HepG2 (cell line): ENCODE results near the gene PGM5.

ENCODE experiments used
- CAMTA2 ChIP-seq: sonication (generic); formaldehyde crosslinking; IDR thresholded peaks from 2 replicates; pipeline ENCODE4 v1.4.0; 2020; ENCODE audit warnings: mild to moderate bottlenecking, missing genetic modification reagents, borderline replicate concordance
- CBFB ChIP-seq: sonication (generic); formaldehyde crosslinking; IDR thresholded peaks from 2 replicates; pipeline ENCODE4 v1.4.0; 2020; ENCODE audit warnings: missing genetic modification reagents
- CTCF ChIP-seq: sonication (generic); formaldehyde crosslinking; IDR thresholded peaks from 2 replicates; pipeline ENCODE4 v1.5.0; 2020; ENCODE audit warnings: mild to moderate bottlenecking, missing genetic modification reagents, moderate library complexity
- EP300 ChIP-seq, 3 experiments: sonication (generic) in 1 of 3; formaldehyde crosslinking in 1 of 3; IDR thresholded peaks; 2 replicates each; pipeline versions ENCODE4 v1.5.1 to v1.6.1; 2011 to 2020; ENCODE audit warnings: low read depth in 2 of 3, low read length in 2 of 3, borderline replicate concordance in 1 of 3, improper control_type of control experiment in 1 of 3, mild to moderate bottlenecking in 1 of 3, missing genetic modification reagents in 1 of 3, moderate library complexity in 1 of 3
- REST ChIP-seq, 2 experiments: IDR thresholded peaks; 2 replicates each; pipeline ENCODE4 v1.6.1; 2011 to 2012; ENCODE audit warnings: low read length in 2 of 2, borderline replicate concordance in 1 of 2, low read depth in 1 of 2, mild to moderate bottlenecking in 1 of 2, moderate library complexity in 1 of 2
- SMAD1 ChIP-seq: sonication (generic); formaldehyde crosslinking; IDR thresholded peaks from 2 replicates; pipeline ENCODE4 v1.4.0; 2020; ENCODE audit warnings: missing genetic modification reagents, low read depth, mild to moderate bottlenecking, borderline replicate concordance
- TAF1 ChIP-seq: sonication (generic); formaldehyde crosslinking; IDR thresholded peaks from 2 replicates; pipeline ENCODE4 v1.4.0; 2020; ENCODE audit warnings: missing genetic modification reagents
- UBTF ChIP-seq: sonication (generic); formaldehyde crosslinking; IDR thresholded peaks from 2 replicates; pipeline ENCODE4 v1.4.0; 2020; ENCODE audit warnings: mild to moderate bottlenecking, missing genetic modification reagents
- ZNF816 ChIP-seq: sonication (generic); formaldehyde crosslinking; IDR thresholded peaks from 2 replicates; pipeline ENCODE4 v1.8.0; 2022; ENCODE audit warnings: missing genetic modification reagents, mild to moderate bottlenecking, borderline replicate concordance

- TF ChIP-seq CTCF (CRISPR knock-in tag), result no peak
- no peak for TF ChIP-seq EP300 (IDR thresholded peaks at IDR 0.05; ENCODE audit: low read depth in 2 of 2, low read length in 2 of 2)
- TF ChIP-seq EP300 (CRISPR knock-in tag; IDR thresholded peaks at IDR 0.05; ENCODE audit: borderline replicate concordance), result no peak
- TF ChIP-seq ZNF816 (CRISPR knock-in tag), result no peak
- no peak for TF ChIP-seq REST (IDR thresholded peaks at IDR 0.05; ENCODE audit: borderline replicate concordance in 1 of 2, low read depth in 1 of 2, low read length in 2 of 2)
- no peak for TF ChIP-seq UBTF (CRISPR knock-in tag)
- TF ChIP-seq CAMTA2, result no peak
- no peak for TF ChIP-seq SMAD1 (CRISPR knock-in tag)
- TF ChIP-seq TAF1 (CRISPR knock-in tag), result no peak
- TF ChIP-seq CBFB (CRISPR knock-in tag), result no peak
These were observed 126.1 kb downstream of the PGM5 start for GRCh38 chr9:68482548-68482947.
